HG03460 (cell line): Measurements from ENCODE around the gene FAM114A1.
A peak's percentile ranks its signal among the peaks of the same experiment; 100 is the strongest.
"Not testable (repeated sequence)": the region's sequence is repeated elsewhere in the genome, so short reads cannot be mapped to it uniquely, and the experiment has no call there.

Experiments
- ATAC-seq: cut with Tn5 transposase; IDR thresholded peaks from one replicate; pipeline ENCODE4 v1.9.1; 2021; ENCODE audit not compliant: unreplicated experiment

The FAM114A1 gene

DNA sequence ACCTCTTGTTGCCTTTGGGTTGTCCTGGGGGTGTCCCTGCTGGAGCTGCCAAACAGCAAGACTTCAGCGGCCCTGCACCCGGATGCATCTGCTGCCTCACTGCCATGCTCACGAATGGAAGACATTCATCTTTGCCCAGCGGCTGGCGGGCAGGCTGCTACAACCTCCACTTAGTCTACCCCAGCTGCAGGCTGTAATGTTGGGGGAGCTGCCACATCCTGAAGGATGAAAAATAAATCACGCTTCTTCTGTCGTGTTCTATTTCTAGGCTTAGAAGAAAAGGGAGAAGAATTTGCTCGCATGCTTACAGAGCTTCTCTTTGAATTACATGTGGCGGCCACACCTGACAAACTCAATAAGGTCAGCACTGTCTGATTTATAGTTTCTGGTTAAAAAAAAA lies 61.4 kb downstream of the FAM114A1 start:
- ATAC-seq: no peak

DNA sequence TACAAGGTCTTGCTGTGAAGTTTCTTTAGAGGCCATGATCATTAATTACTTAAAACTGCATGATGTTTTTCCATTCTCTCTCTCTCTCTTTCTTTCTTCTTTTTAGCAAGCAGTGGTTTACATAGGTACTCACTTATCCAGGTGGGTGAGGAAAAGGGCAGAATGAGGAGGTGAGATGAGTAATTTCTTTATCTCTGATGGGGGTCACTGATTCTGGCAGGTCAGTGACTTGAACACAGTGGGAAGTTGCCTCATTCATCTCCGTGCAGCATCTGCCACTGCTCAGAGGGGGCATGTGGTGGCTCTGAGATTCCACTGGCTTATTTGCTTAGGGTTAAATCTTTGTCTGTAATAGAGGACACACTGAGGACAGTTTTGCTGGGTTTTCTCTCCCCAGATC lies 62.6 kb downstream of the FAM114A1 start:
- peak; percentile 76 for ATAC-seq

DNA sequence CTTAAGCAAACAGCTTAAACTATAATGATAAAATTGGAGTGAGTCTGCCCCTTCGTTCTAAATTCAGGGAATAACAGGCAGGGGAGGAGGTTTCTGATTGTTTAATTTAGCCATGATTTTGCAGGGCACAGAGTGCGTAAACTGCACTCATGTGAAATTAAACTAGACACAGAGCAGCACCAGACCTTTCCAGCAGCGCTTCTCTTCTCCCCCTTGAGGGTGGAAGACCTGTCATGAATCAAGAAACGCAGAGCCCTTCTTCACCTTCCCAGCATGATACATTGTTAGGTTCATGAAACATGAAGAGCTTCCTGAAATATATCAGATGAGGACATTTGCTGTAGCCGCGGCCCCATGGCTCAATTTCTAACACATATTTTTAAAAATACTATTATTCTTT lies 63.1 kb downstream of the FAM114A1 start:
- no peak for ATAC-seq

GRCh38 chr4:38931125-38931524 lies 63.5 kb downstream of the FAM114A1 start:
- ATAC-seq: no peak

DNA sequence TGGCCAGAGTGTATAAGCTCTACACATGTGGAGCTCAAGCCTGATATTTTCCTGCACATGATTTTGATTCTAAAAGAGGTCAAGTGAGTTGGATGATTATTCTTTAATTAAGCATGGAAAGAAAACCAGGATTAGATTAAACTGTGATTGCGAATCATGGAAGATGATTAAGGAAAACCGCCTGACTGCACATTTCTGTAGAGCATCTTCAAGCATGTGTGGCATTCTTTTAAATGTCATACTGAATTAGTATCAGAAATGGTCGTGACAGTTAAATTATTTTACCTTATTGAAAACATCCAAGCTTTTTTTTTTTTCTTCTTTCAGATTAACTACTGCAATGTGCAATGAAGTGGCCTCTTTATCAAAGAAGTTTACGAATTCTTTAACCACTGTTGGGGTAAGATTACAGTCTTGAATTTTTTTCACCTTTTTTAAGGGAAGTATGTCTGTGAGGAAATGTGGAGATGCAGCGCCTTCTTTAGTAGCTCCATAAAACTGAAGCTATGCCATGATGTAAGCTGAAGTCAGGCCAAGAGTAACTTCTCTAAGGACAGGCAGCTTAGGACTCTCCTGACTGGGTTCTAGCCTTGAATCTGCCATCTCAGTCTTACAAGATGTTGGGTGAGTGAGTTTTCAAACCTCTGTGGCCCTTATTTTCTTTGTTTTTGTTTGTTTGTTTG lies 67.9 kb downstream of the FAM114A1 start:
- no peak for ATAC-seq

DNA sequence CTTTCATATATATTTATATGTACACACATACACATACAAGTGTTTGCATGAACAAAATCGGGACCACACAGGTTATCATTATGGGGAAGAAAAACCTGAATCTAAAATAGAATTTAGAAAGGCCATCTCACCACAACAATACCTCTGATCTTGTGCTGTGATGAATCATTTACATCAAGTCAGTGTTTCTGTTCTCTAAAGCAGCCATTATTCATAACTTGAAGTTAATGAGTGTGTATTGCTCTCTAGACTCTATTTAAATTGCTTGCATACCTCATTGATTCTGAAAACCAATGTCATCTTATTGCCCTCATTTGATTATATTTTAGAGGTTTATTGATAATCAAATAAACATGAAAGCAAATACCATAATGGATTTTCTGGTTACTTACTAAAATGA lies 71.6 kb downstream of the FAM114A1 start:
- ATAC-seq: peak; percentile 95

DNA sequence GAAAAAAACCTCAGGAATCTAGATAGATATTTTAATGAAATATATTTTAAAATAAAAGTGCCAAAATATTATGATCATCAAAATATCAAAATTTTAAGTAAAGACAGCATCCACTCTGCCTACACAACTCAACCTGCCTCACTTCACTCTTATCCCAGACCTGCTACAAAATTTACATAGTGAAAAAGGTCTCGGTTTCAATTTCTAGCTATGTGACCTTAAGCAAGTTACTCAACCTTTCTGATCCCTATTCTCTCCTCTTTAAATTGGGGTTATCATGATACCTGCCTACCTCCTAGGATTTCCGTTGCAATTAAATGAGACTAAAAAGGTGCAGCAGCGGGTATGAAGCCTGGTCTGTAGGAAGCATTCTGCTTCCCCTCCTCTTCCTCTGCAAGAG lies 72.9 kb downstream of the FAM114A1 start:
- ATAC-seq: no peak

- not testable (repeated sequence) for ATAC-seq
Observed at GRCh38 chr4:38941906-38942305, 74.3 kb downstream of the FAM114A1 start.

GRCh38 chr4:38943343-38943742 lies 75.7 kb downstream of the FAM114A1 start:
- ATAC-seq: no peak

- ATAC-seq: no peak
Observed at GRCh38 chr4:38944440-38944839, 76.8 kb downstream of the FAM114A1 start.

DNA sequence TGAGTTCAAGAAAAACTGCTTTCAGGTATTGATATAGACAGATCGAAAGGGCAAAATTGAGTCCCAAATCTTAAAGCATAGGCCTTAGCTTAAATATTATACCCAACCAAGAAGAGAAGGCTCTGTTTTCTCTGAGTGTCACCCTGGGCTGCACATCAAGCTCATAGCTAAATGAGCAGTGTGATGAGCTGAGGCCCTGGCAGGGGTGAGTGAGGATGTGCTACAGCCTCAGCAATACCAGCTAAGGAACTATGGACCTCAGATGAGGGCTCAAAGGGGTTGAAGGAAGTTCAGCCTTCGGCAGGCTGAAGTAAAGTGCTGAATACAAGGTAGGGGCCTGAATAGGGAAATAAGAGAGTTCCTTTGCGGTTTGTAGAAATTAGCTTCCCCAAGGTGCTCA lies 79.3 kb downstream of the FAM114A1 start:
- no peak for ATAC-seq

DNA sequence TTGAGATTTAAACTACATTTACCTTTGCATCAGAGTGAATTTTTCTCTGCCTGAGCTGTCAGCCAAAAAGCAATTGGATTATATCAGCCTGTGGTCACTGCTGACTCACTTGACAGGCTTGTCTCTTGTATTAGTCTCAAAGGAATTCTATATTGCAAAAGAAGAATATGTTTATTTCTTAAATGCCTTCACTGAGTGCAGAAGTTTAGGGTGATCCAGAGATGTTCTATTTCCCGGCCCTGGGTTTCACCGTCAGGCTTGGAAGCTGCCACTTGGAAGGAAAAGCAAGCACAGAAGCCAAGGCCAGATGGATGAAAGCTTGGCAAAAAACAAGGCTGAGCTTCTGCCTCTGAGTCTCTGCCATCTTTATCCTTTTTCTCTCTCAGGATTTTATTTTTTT lies 80.9 kb downstream of the FAM114A1 start:
- no peak for ATAC-seq

DNA sequence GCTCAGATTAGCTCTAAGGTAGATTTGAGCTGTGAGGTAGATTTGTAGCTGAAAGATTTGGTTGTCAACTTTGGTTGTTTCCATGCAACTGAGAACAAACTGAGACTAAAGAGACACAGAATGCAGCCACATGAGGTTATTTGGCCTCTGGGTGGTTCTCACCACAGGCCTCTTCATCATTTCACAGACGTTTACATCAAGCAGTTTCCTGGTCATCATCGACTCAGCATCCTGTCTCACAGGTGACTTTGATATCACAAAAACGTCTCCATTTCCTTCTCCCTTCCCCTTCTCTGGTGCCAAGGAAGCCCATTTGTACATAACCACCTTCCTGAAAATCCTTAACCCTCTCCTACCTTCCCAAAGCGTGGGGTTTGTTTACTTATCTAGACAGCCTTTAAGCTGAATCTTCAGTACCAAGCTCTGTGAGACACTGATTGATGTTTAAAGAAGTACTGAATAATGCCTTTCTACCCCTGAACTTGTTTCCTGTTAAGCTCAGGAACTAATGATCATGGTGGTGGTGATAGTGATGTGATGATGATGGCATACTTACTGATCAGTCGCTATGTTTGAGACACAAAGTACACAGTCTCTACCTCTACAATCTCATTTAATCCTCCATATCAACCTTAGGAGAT lies 81.9 kb downstream of the FAM114A1 start:
- no peak for ATAC-seq

DNA sequence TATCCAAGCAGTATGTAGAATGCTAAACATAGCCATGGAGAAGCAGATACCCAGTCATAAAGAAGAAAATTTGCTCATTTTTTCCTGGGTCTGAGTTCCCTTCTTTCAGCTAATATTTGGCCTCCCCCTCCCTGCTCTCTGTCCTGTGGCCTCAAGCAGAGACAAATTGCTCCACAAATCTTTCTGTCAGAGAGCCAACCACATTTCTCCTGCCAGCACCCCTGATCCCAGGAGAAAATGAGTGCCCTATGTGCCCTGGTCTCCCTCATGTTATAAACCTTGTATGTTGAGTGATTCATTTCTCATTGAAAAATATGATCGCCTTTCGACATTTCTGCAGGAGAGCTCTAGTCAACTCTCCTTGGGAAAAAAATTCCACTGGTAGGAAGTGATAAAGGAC lies 82.6 kb downstream of the FAM114A1 start:
- ATAC-seq: no peak

DNA sequence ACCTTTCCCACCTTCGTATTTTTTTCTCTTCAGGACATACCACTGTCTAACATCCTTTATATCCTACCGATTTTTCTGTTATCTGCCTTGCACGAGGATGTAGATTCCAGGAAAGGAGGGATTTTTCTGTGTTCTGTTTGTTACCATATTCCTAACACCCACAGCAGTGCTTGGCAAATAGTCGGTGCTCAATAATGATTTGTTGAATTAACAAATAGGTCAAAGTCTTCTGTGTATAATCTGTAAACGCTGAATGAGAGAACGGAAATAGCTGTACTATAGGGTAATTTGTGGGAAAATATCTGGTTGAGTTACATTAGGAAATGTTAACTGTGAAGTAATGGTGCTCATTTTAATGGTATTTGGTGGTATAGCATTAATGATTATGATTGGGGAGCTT lies 83.1 kb downstream of the FAM114A1 start:
- no peak for ATAC-seq

GRCh38 chr4:38951598-38951997 lies 84.0 kb downstream of the FAM114A1 start:
- no peak for ATAC-seq

- ATAC-seq: no peak
Observed at GRCh38 chr4:38952017-38952416, 84.4 kb downstream of the FAM114A1 start.

GRCh38 chr4:38954727-38955126 lies 87.1 kb downstream of the FAM114A1 start:
- no peak for ATAC-seq

- no peak for ATAC-seq
Observed at GRCh38 chr4:38955957-38956356, 88.4 kb downstream of the FAM114A1 start.

DNA sequence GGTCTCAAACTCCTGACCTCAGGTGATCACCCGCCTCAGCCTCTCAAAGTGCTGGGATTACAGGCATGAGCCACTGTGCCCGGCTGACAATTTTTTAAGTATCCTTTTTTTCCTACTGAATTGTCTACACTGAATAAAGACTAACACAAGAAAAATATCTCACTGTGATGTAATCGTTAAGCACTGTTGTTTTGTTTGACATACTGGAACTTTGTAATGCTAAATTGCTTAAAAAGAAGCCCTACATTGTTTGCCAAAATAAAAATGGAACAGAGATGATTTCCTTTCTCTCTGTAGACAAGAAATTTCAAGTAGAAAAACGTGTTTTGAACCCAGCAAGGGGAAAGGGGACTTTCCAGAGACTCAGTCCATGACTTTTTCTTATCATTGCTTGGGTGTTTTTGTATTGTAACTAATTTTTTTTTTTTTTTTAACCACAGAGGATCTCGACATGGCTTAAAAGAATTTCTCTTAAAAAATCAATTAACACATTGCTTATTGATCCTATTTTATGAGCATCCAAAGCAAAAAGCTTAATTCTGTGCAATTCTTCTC lies 89.7 kb downstream of the FAM114A1 start:
- ATAC-seq: no peak

- no peak for ATAC-seq
Observed at GRCh38 chr4:38957893-38958292, 90.3 kb downstream of the FAM114A1 start.

DNA sequence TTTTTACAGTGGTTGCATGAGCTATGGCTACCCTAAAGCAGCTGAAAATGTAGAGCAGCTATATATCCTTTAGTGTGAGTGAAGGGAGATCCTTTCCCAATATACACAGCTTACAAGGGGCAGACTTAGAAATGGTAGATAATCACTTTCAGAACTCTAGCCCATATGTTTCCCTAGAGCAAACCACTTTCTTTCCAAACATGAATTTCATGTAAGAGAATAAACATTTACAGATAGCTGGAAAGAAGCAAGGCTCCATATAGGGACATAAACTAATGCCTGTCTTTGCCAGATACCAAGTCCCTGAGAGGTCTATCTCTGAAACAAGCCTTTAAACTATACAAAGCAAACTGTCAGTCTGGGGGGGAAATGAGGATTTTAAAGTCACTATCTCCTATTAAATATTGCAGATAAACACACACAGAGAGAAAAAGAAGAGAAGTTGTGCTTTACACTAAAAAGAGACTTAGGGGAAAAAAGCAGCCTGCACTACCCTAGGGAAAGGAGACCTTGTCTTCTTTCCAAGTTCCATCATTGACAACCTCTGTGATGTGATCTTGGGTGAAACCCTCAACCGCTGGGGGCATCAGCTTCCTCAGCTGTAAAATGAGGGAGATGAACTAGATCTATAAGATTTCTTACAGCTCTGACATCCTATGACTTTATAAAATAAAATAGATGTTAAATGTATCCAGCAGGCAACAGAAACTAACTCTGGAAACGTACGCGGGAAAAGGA lies 91.0 kb downstream of the FAM114A1 start:
- no peak for ATAC-seq
